Calu3 (cell line): ENCODE measurements around the gene C16orf96. TPM values are rescaled to one million over a fixed set of nuclear protein-coding genes. Genes with fewer than 3 reads are reported as not detected.

Experiments used
- BruUV-seq: library from RNA; stranded (reverse); fragments of 400-500 nt; replicated peaks from 2 replicates; lab custom pipeline; 2021; lab: Mats Ljungman, UMichigan
- CTCF ChIA-PET: fragments of 300-600 bp; sonication (Branson Sonifier 250); formaldehyde crosslinking; loops from one replicate; lab custom pipeline; 2022; ENCODE audit warnings: antibody characterized with exemption; lab: Charles Lee
- DNase-seq: peaks from one replicate; pipeline ENCODE4 v3.0.0; 2022
- H3K27ac Mint-ChIP-seq: one replicate; pipeline ENCODE4 v1.8.0; 2022; ENCODE audit warnings: mixed read lengths; ENCODE audit not compliant: unreplicated experiment
- H3K27me3 Mint-ChIP-seq: one replicate; pipeline ENCODE4 v1.8.0; 2022; ENCODE audit warnings: mixed read lengths; ENCODE audit not compliant: unreplicated experiment
- H3K36me3 Mint-ChIP-seq: one replicate; pipeline ENCODE4 v1.8.0; 2022; ENCODE audit warnings: mild to moderate bottlenecking, moderate library complexity, mixed read lengths; ENCODE audit not compliant: insufficient read depth, unreplicated experiment
- H3K4me1 Mint-ChIP-seq: one replicate; pipeline ENCODE4 v1.8.0; 2022; ENCODE audit warnings: mild to moderate bottlenecking, low read depth, mixed read lengths; ENCODE audit not compliant: unreplicated experiment
- H3K4me3 Mint-ChIP-seq: one replicate; pipeline ENCODE4 v1.8.0; 2022; ENCODE audit warnings: mild to moderate bottlenecking, low read depth, moderate library complexity, mixed read lengths; ENCODE audit not compliant: unreplicated experiment
- H3K9me3 Mint-ChIP-seq: one replicate; pipeline ENCODE4 v1.8.0; 2022; ENCODE audit warnings: low read depth, mixed read lengths; ENCODE audit not compliant: unreplicated experiment
- CTCF ChIP-seq: fragments of 200-600 bp; IDR thresholded peaks from one replicate; pipeline ENCODE4 v1.8.0; 2022; ENCODE audit warnings: antibody characterized with exemption; ENCODE audit not compliant: unreplicated experiment
- intact Hi-C: fragments of 100-400 bp; cut with micrococcal nuclease; formaldehyde crosslinking; loops from one replicate; pipeline ENCODE4 v1.10.0; 2022; ENCODE audit not compliant: unreplicated experiment
- total RNA-seq: library from RNA; stranded (reverse); gene quantifications from 2 replicates; pipeline ENCODE4 v1.2.3, GENCODE V29; 2022

The C16orf96 gene
- total RNA-seq, 1 experiment from 2014 or later, result not detected

DNA sequence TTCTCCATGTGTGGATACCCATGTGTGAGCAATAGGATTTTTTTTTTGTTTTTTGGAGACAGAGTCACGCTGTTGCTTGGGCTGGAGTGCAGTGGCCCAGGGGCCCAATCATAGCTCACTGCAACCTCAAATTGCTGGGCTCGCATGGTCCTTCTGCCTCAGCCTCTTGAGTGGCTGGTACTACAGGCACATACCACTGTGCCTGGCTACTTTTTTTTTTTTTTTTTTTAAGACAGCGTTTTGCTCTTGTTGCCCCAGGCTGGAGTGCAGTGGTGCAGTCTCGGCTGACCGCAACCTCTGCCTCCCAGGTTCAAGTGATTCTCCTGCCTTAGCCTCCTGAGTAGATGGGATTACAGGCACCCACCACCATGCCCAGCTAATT, 85.2 kb downstream of the C16orf96 start:
- Mint-ChIP-seq H3K27me3 (no peaks in the 10 kb centered on the region), H3K9me3 (peaks cover 2% of the 10 kb centered on the region), H3K4me1 (peaks cover 6% of the 10 kb centered on the region), H3K27ac (no peak overlapping the region), H3K4me3 (no peak overlapping the region), H3K36me3 (peaks cover 29% of the 10 kb centered on the region)
- CTCF ChIA-PET, result interaction anchor here (1.0 kb wide), 1 partner anchor 14 kb away, joined by 3 read pairs; no protein-coding TSS in a partner anchor
- DNase-seq, result no peak
- no peak for TF ChIP-seq CTCF
- no TSS peak for BruUV-seq
- intact Hi-C loops, result no loop called here

DNA sequence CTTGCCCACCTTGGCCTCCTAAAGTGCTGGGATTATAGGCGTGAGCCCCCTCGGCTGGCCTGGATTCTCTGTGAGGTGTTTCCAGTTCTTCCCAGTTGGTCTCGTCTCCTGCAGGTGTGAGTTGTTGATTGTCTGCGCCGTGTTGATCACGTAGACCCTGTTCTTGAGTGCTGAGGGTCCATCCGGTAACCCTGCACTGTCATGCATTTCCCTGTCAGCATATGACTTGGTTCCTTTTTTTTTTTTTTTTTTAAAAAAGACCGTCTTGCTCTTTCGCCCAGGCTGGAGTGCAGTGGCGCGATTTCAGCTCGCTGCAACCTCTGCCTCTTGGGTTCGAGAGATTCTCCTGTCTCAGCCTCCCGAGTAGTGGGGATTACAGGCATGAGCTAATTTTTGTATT, 85.8 kb downstream of the C16orf96 start:
- peaks cover 24% of the 10 kb centered on the region for H3K36me3 Mint-ChIP-seq
- H3K9me3 Mint-ChIP-seq, result peaks cover 2% of the 10 kb centered on the region
- H3K4me3 Mint-ChIP-seq, result no peak overlapping the region
- no peak for DNase-seq
- no peaks in the 10 kb centered on the region for H3K27me3 Mint-ChIP-seq
- peaks cover 6% of the 10 kb centered on the region for H3K4me1 Mint-ChIP-seq
- no TSS peak for BruUV-seq
- CTCF ChIA-PET, result interaction anchor here (0.7 kb wide), 1 partner anchor 10 kb away, joined by 3 read pairs; no protein-coding TSS in a partner anchor
- TF ChIP-seq CTCF, result no peak
- no peak overlapping the region for H3K27ac Mint-ChIP-seq
- intact Hi-C loops, result no loop called here

- BruUV-seq, result no TSS peak
- Mint-ChIP-seq H3K36me3 (peaks cover 32% of the 10 kb centered on the region), H3K27me3 (no peaks in the 10 kb centered on the region), H3K4me1 (no peaks in the 10 kb centered on the region), H3K27ac (no peak overlapping the region), H3K4me3 (no peak overlapping the region), H3K9me3 (peaks cover 4% of the 10 kb centered on the region)
- CTCF ChIA-PET, result interaction anchor here (0.5 kb wide), 1 partner anchor 111 kb away, joined by 4 read pairs; no protein-coding TSS in a partner anchor
- TF ChIP-seq CTCF, result no peak
- DNase-seq, result no peak
- intact Hi-C loops, result no loop called here
Measured at GRCh38 chr16:4646773-4647643, 90.9 kb downstream of the C16orf96 start.

- H3K27ac Mint-ChIP-seq, result no peak overlapping the region
Measured at GRCh38 chr16:4647644-4647980, 91.5 kb downstream of the C16orf96 start.

More at GRCh38 chr16:4647644-4647980, 91.5 kb downstream of the C16orf96 start:
- no peak for DNase-seq
- Mint-ChIP-seq H3K27me3 (no peaks in the 10 kb centered on the region), H3K4me1 (peaks cover under 1% of the 10 kb centered on the region), H3K36me3 (peaks cover 33% of the 10 kb centered on the region), H3K9me3 (peaks cover 4% of the 10 kb centered on the region), H3K4me3 (no peak overlapping the region)
- intact Hi-C loops, result no loop called here
- no peak for TF ChIP-seq CTCF
- CTCF ChIA-PET, result interaction anchor here (0.5 kb wide), 1 partner anchor 110 kb away, joined by 4 read pairs; no protein-coding TSS in a partner anchor
- BruUV-seq, result no TSS peak
